Mesenteric fat pad (tissue), 1 donor: ENCODE results near the gene DCDC2. TPM values are rescaled to one million over a fixed set of nuclear protein-coding genes. Genes with fewer than 3 reads are reported as not detected.
"Not testable (repeated sequence)": the region's sequence is repeated elsewhere in the genome, so short reads cannot be mapped to it uniquely, and the experiment has no call there.

Experiments
- DNase-seq: peaks from one replicate; pipeline ENCODE4 v3.0.0-alpha.2; 2020; ENCODE audit warnings: low spot score
- total RNA-seq: library from RNA; stranded (reverse); fragmentation: NEBNext Ultra II Directional; extraction: Animal tissue kit (Norgen Biotek cat#: 25700); gene quantifications from one replicate; pipeline ENCODE4 v1.2.1, GENCODE V29; 2021
- donor health status: DM: yes; HTN: yes; CAD: no.

The DCDC2 gene
- total RNA-seq, 1 donor from 2014 or later: not detected

DNA sequence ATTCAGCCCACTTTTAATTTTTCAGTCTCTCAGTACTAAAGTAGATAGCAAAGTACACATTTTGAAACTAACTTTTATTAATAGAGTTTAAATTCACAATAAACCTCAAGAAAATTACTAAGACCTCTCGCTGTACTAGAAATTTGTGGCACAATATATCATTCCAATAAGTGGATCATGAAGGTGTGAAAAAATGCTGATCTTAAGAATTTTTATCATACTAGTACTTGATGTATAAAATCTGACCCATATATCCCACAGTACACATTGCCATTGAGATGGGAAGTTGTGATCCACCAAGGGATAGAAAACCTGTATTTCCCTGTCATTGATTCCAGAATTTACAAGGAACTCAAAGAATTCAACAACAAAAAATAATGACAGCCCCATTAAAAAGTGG lies 85.7 kb downstream of the DCDC2 start:
- no peak for DNase-seq

DNA sequence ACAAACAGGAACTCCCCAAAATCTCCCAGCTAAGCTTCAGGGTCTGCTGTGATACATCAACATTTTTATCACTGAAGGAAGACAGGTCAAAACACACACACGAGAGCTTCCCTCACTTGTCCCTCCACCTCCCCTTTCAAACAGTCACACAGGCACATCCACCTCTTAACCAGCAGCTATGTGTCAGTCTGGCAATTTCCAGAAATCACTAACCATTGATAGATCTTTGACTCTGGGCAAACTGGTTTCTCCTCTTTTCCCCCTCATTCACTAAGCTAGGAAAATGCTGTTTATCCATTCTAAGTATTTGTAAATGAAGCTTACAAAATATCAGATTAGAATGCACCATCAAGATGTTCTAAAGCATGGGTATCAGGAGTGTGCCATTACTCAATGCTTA lies 87.8 kb downstream of the DCDC2 start:
- DNase-seq: no peak

- not testable (repeated sequence) for DNase-seq
Observed at GRCh38 chr6:24258214-24258613, 99.6 kb downstream of the DCDC2 start.

- no peak for DNase-seq
Observed at GRCh38 chr6:24257282-24257681, 100.6 kb downstream of the DCDC2 start.

DNA sequence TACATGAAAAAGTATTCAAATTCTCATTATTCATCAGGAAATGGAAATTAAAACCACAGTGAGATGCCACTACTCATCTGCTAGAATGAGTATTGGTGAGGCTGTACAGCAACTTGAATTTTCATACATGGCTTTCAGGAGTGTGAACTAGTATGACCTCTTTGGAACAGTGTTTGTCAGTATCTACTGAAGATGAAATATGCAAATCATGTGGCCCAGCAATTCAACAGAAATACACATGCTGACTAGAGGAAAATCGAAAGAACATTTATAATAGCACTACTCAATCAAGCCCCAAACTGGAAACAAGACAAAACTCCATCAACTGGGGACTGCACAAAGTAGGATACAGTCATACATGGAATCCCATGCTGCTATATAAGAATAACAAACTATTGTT lies 102.2 kb downstream of the DCDC2 start:
- no peak for DNase-seq

DNA sequence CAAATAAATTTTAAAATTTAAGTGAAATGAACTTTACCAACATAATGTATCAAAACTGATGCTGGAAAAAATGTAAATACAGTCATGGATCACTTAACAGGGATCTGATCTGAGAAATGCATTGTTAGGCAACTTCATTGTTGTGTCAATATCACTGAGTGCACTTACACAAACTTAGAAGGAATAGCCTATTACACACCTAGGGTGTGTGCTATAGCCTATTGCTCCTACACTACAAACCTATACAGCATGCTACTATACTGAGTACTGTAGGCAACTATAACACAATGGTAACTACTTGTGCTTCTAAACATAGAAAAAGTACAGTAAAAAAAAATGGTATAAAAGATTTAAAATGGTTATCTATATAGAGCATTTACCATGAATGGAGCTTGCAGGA lies 104.5 kb downstream of the DCDC2 start:
- DNase-seq: no peak

DNA sequence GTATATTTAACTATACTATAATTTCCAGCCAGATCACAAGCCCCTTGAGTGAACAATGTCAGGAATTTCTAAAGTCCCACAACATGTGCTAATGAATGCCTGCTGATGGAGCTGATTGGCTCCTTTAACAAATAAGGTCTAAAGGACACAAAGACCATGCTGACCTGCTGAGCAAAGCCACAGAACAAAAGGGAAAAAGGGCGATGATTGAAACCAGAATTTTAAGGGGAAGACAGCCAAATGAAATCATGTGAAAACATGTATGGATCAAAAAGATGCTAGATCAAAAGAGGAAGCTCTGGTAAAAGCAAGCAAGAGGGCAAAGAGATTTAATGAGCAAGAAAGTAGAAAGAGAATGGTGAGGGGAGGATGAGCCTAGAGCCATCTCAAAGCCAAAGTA lies 105.6 kb downstream of the DCDC2 start:
- no peak for DNase-seq

DNA sequence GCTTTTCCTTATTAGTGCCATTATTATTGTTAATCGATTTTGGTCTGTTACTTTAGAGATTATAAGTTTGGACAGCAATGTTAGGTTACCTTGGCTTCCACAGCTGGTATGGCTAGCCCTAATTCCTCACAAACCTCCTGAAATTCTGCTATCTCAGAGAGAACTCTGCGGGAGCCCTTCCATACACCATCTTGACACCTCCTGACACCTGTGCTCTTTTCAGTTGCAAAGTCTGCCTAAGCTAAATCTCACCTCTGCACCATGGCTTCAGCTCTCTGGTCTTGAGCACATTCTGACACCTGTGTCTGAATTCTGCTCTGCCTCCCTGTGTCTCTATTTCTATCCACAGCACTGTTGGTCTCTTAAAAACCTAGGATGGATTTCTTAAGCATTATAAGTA lies 106.5 kb downstream of the DCDC2 start:
- DNase-seq: no peak

DNA sequence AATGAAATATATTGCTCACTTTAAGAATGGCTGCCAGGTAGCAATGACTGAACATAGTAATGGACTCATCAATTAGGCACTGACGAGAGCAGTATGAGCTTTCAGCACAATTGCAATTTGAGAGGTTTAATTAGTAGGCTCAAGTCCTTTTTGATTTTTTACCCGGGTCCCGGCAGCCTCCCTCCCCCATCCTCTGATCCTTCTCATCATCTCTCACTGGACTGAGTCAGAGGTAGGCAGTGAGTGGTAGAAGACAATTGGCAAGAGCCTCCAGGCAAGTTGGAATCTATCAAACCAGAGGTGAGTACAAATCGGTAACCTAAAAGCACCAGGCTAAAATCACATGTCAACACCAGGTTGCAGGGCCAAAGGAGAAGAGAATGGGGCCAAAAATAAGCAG lies 107.9 kb downstream of the DCDC2 start:
- DNase-seq: no peak

- no peak for DNase-seq
Observed at GRCh38 chr6:24245275-24245674, 112.6 kb downstream of the DCDC2 start.

GRCh38 chr6:24242924-24243323 lies 114.9 kb downstream of the DCDC2 start:
- DNase-seq: no peak

- not testable (repeated sequence) for DNase-seq
Observed at GRCh38 chr6:24241779-24242178, 116.1 kb downstream of the DCDC2 start.

- no peak for DNase-seq
Observed at GRCh38 chr6:24240943-24241342, 116.9 kb downstream of the DCDC2 start.

DNA sequence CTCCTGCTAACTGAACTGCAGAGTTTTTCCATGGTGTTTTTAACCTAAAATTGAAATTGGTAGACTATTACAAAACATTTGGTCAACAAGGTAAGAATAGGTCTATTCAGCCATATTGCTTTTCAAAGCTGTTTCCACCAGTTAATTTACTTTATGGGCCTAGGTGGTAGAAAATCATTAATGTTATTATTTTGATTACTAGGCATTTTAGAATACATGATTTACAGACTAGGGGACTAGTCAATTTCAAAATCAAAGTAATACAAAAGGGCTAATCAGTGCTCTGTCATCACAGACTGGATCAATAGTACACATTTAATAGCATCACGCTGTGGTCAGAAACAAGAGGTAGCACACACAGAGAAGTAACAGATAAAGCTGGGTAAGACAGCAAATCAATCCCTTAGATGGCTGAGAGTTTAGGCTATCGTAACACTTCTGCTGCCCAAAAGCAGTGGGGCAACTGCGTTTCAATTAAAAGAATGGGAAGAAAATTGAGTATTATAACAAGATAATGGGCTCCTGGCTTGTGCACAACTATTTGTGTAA lies 117.4 kb downstream of the DCDC2 start:
- DNase-seq: no peak

DNA sequence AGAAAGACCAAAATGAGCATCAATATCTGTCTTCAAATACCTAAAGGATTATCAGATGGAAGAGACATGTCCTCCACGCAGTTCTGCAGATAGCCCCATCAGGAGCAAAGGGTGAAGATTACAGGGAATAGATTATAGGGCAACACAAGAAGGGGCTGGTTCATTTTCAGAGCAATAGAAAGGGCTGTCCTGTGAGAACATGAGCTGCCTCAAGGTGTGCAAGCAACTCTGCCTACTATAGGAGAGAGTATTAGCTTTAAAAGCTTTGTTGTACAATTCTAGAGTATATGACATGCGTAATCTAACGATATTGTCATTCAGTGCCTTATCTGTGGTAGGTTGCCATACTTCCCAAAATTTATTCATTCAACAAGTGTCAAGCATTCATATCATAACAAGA lies 119.2 kb downstream of the DCDC2 start:
- no peak for DNase-seq

DNA sequence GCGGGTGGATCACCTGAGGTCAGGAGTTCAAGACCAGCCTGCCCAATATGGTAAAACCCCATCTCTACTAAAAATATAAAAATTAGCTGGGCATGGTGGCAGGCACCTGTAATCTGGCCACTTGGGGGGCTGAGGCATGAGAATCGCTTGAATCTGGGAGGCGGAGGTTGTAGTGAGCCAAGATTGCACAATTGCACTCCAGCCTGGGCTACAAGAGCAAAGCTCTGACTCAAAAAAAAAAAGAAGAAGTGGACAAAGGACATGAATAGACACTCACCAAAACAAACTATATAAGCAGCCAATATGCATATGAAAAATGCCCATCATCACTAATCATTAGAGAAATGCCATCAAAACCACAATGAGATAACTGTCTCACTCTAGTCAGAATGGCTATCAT lies 121.1 kb downstream of the DCDC2 start:
- not testable (repeated sequence) for DNase-seq

DNA sequence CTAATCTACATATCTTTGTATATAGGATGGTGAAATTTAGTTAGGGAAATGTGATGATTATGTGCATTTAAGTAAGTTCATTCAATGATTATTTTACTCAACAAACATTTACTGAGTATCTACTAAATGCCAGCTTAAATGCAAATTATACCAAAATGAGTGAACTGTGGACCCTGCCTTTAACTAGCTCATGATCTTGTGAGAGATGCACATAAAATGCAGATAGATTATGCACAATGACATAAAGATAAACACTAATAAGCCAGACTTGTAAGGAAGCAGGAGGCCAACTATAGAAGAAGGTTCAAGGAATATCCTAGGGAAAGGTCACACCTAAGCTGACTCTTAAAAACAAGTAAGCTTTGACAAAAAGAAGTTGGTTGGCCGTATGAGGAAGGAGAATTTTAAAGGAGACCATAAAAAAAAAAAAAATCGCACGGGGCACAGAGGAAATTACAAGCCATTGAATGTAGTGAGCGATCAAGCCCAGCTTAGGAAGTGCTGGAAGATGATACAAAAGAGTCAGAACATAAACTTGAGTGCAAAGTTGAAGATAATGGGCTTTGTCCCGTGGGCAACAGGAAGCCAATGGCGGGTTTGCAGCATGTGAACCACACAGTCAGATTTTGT lies 123.9 kb downstream of the DCDC2 start:
- no peak for DNase-seq

DNA sequence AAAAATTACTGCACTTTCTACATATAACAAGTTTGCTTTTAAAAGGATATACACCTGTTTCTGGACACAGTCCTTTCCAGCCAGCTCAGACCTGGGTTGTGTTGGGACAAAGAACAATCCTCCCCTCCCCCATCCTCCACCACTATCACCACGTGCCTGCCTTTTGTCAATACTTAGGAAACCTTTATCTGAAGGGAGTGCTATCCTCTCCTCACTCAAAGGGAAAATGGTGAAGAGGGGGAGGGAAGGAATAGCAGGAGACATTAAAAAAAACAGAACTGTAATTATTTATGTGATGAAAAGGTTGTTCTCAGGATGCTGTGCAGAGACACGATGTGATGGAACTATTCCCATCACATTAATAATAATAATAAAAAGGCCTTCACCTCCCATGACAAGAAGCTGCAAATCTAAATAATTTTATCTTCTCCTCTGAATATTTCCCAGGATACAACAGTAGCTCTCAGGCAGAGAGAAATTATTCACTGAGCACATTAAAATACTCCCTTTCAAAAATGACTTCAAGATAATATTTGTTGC lies 126.4 kb downstream of the DCDC2 start:
- no peak for DNase-seq

DNA sequence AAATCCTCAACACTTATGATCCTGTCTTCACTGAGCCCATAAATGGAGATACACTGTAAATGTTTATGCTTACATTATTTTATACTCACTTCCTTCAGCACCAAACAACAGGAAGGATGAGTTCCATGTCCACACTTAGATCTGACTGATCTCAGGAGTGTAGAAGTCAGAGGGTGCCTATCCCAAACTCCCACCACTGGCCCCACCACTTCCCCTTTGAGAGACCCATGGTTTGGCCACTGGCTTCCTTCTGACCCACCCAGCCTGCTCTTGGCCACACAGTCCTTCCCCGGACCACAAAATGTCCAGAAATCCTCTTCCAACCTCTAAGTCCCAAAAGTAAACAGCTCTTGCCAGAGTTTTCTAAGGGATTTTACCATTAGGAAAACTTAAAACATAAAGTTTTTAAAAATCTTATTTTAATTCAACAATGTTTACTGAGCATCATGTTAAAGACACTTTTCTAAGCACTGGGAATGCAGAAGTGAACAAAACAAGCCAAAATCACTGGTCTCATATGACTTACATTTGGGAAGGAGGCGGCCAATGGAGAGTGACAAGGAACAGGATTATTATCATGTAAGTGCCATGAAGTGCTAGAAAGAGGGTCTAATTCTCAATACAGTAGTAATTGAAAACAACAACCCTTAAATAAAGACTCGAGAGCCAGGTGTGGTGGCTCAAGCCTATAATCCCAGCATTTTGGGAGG lies 128.0 kb downstream of the DCDC2 start:
- no peak for DNase-seq

DNA sequence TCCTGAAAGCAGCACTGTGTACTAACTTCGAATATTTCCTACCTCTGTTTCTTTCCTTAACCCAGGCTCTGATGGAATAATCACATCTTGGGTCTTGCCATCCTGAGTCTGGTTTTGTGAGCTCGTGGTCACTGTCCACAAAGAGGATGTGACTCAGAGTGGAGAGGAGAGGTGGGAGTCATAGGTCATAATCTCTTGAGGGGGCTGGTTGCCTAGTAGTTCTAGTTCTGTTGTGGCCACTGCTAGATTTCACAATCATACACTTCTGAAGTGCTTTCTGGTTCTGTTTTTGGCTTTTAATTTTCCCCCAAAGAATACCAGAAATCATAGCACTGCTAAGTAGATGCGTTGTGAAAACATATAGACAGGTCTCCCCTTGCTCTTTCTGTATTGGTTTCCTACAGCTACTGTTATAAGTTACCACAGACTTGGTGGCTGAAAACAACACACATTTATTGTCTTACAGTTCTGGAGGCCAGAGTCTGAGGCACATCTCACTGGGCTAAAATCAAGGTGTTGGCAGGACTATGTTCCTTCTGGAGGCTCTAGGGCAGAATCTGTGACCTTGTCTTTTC lies 129.1 kb downstream of the DCDC2 start:
- DNase-seq: no peak

- no peak for DNase-seq
Observed at GRCh38 chr6:24228123-24228522, 129.7 kb downstream of the DCDC2 start.

DNA sequence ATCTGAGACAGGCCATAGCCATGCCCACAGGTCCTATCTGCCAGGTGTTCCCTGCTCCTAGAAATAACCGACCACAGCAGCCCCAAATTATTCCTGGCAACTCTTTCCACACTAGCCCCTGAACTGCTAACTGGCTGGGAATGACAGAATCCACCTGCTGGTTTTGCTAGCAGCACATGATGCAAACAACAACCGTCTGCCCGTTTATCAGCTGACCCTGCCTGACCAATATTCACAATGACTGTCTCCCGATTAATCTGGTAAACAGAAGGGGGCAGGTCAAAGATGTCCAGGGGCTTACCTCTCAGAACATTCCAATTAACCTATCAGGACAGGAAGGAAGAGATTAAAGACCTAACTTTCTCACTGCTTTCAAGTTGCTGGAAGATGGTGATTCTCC lies 130.3 kb downstream of the DCDC2 start:
- no peak for DNase-seq
